ENCODE data around the gene ARHGAP45. TPM values are rescaled to one million over a fixed set of nuclear protein-coding genes. Genes with fewer than 3 reads are reported as not detected.
A peak's percentile ranks its signal among the peaks of the same experiment; 100 is the strongest.

Gene ARHGAP45
- total and polyA plus RNA-seq, 9 of the 15 experiments (the other 6 are each of a cell fraction or from before 2014, with no cell fraction given), result 0.08 to 22.1 (median 4.2) TPM

DNA sequence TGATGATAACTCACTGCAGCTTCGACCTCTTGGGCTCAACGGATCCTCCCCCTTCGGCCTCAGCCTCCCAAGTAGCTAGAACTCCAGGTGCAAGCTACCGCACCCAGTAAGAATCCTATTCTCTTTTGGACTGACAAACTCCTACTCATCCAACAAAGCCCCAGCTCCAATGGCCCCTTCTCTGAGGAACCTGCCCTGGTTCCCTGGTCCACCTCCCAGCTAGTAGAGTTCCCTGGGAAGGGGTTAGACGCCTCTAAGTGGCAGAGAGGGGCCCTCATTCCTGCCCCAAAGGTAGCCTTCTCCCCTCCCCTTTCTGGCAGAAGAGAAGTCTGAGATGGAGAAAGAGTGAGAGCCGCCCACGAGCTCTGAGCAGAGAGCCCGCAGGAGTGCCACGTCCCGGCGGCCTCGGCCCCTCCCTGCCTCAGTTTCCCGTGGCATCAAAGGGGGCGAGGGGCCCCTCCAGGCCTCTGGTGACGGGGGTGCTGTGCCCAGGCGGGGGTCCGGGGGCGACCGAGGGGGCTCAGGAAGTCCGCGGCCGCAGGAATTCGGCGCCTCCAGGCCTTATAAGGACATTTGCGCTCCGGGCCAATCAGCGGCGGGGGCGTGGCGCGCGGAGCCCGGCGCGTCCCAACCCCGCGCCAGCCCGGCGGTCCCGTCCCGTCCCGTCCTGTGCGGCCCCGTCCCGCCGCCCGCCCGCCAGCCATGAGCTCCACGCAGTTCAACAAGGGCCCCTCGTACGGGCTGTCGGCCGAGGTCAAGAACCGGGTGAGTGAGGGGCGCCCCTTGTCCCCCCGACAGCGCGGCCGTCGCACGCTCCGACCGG is 40.8 kb upstream of the ARHGAP45 start, which contains the start of gene CNN2 (continued):
- TF ChIP-seq, protein P1, sequence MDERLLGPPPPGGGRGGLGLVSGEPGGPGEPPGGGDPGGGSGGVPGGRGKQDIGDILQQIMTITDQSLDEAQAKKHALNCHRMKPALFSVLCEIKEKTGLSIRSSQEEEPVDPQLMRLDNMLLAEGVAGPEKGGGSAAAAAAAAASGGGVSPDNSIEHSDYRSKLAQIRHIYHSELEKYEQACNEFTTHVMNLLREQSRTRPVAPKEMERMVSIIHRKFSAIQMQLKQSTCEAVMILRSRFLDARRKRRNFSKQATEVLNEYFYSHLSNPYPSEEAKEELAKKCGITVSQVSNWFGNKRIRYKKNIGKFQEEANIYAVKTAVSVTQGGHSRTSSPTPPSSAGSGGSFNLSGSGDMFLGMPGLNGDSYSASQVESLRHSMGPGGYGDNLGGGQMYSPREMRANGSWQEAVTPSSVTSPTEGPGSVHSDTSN (CRISPR knock-in tag; IDR thresholded peaks at IDR 0.05; ENCODE audit: low read depth), result no peak
- TF ChIP-seq, protein P1 (tag; conservative IDR thresholded peaks at IDR 0.05; ENCODE audit: low read depth), result no peak
- TF ChIP-seq RBM25 (IDR thresholded peaks at IDR 0.05; ENCODE audit: low read depth, low read length, severe bottlenecking), result peak; percentile 72
- no peak for TF ChIP-seq PURB (CRISPR knock-in tag; IDR thresholded peaks at IDR 0.05; ENCODE audit: low read depth)
- TF ChIP-seq MEF2D (tag; conservative IDR thresholded peaks at IDR 0.05; ENCODE audit: low read depth), result no peak
- peak; percentile 41; the same call in 1 of the 2 replicates for TF ChIP-seq GATAD2B (IDR thresholded peaks at IDR 0.05; ENCODE audit: borderline replicate concordance)
- TF ChIP-seq RBM17 (IDR thresholded peaks at IDR 0.05; ENCODE audit: borderline replicate concordance, low read depth, low read length), result no peak
- TF ChIP-seq, protein P2, sequence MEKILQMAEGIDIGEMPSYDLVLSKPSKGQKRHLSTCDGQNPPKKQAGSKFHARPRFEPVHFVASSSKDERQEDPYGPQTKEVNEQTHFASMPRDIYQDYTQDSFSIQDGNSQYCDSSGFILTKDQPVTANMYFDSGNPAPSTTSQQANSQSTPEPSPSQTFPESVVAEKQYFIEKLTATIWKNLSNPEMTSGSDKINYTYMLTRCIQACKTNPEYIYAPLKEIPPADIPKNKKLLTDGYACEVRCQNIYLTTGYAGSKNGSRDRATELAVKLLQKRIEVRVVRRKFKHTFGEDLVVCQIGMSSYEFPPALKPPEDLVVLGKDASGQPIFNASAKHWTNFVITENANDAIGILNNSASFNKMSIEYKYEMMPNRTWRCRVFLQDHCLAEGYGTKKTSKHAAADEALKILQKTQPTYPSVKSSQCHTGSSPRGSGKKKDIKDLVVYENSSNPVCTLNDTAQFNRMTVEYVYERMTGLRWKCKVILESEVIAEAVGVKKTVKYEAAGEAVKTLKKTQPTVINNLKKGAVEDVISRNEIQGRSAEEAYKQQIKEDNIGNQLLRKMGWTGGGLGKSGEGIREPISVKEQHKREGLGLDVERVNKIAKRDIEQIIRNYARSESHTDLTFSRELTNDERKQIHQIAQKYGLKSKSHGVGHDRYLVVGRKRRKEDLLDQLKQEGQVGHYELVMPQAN (IDR thresholded peaks at IDR 0.05; ENCODE audit: borderline replicate concordance), result 0 out of 2 replicates have a peak, but pooled peaks have one; percentile 11
- TF ChIP-seq HMG20A (CRISPR knock-in tag; conservative IDR thresholded peaks at IDR 0.05), result no peak
- 0 out of 2 replicates have a peak, but pooled peaks have one; percentile 25 for TF ChIP-seq ZNF592 (IDR thresholded peaks at IDR 0.05)
- TF ChIP-seq ZKSCAN3 (CRISPR knock-in tag; IDR thresholded peaks at IDR 0.05), result no peak
- TF ChIP-seq MTA3 (IDR thresholded peaks at IDR 0.05; ENCODE audit: borderline replicate concordance), result peak; percentile 28; the same call in 1 of the 2 replicates
- TF ChIP-seq, protein P3, sequence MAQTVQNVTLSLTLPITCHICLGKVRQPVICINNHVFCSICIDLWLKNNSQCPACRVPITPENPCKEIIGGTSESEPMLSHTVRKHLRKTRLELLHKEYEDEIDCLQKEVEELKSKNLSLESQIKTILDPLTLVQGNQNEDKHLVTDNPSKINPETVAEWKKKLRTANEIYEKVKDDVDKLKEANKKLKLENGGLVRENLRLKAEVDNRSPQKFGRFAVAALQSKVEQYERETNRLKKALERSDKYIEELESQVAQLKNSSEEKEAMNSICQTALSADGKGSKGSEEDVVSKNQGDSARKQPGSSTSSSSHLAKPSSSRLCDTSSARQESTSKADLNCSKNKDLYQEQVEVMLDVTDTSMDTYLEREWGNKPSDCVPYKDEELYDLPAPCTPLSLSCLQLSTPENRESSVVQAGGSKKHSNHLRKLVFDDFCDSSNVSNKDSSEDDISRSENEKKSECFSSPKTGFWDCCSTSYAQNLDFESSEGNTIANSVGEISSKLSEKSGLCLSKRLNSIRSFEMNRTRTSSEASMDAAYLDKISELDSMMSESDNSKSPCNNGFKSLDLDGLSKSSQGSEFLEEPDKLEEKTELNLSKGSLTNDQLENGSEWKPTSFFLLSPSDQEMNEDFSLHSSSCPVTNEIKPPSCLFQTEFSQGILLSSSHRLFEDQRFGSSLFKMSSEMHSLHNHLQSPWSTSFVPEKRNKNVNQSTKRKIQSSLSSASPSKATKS (CRISPR knock-in tag; IDR thresholded peaks at IDR 0.05), result no peak
- TF ChIP-seq CAMTA2 (CRISPR knock-in tag; conservative IDR thresholded peaks at IDR 0.05), result no peak
